IPS-18a (cell line): ENCODE results near the gene F2RL1.

Source experiments
- H3K27ac ChIP-seq: one replicate; pipeline ENCODE4 v1.5.1; 2013; ENCODE audit warnings: low read length
- H3K27me3 ChIP-seq: one replicate; pipeline ENCODE4 v1.6.1; 2013; ENCODE audit warnings: mild to moderate bottlenecking, low read length; ENCODE audit not compliant: control insufficient read depth, insufficient read depth
- H3K36me3 ChIP-seq: one replicate; pipeline ENCODE4 v1.6.1; 2013; ENCODE audit warnings: low read depth, low read length; ENCODE audit not compliant: control insufficient read depth
- H3K4me1 ChIP-seq: one replicate; pipeline ENCODE4 v1.6.1; 2013; ENCODE audit warnings: low read depth, low read length; ENCODE audit not compliant: control insufficient read depth
- H3K4me3 ChIP-seq: one replicate; pipeline ENCODE4 v1.5.1; 2013; ENCODE audit warnings: low read length
- H3K9ac ChIP-seq: one replicate; pipeline ENCODE4 v1.6.1; 2013; ENCODE audit warnings: mild to moderate bottlenecking, low read length, moderate library complexity
- H3K9me3 ChIP-seq: one replicate; pipeline ENCODE4 v1.6.1; 2013; ENCODE audit warnings: low read depth, low read length; ENCODE audit not compliant: control insufficient read depth

Gene F2RL1

GRCh38 chr5:76789991-76790581 lies 28.7 kb upstream of the F2RL1 start:
- no peak overlapping the region for H3K4me3 ChIP-seq
- H3K4me1 ChIP-seq = no peaks in the 10 kb centered on the region
- no peak overlapping the region for H3K27ac ChIP-seq
- H3K27me3 ChIP-seq = no peaks in the 10 kb centered on the region
- no peaks in the 10 kb centered on the region for H3K9me3 ChIP-seq
- H3K36me3 ChIP-seq = no peaks in the 10 kb centered on the region
- no peak overlapping the region for H3K9ac ChIP-seq

GRCh38 chr5:76790632-76791290 lies 28.1 kb upstream of the F2RL1 start:
- H3K27ac ChIP-seq = no peak overlapping the region
- H3K36me3 ChIP-seq = no peaks in the 10 kb centered on the region
- no peaks in the 10 kb centered on the region for H3K4me1 ChIP-seq
- H3K9me3 ChIP-seq = no peaks in the 10 kb centered on the region
- no peak overlapping the region for H3K9ac ChIP-seq
- H3K27me3 ChIP-seq = no peaks in the 10 kb centered on the region
- no peak overlapping the region for H3K4me3 ChIP-seq

- no peak overlapping the region for H3K4me3 ChIP-seq
- no peak overlapping the region for H3K9ac ChIP-seq
- H3K27me3 ChIP-seq = no peaks in the 10 kb centered on the region
- H3K9me3 ChIP-seq = no peaks in the 10 kb centered on the region
- no peaks in the 10 kb centered on the region for H3K36me3 ChIP-seq
- H3K27ac ChIP-seq = no peak overlapping the region
- H3K4me1 ChIP-seq = no peaks in the 10 kb centered on the region
Measured at GRCh38 chr5:76791461-76791860, 27.4 kb upstream of the F2RL1 start.

GRCh38 chr5:76794871-76795270 lies 24.0 kb upstream of the F2RL1 start:
- Histone ChIP-seq H3K27me3 (no peaks in the 10 kb centered on the region), H3K27ac (no peak overlapping the region), H3K9ac (no peak overlapping the region)

GRCh38 chr5:76799588-76799987 lies 19.2 kb upstream of the F2RL1 start:
- Histone ChIP-seq H3K9ac (no peak overlapping the region), H3K4me1 (no peaks in the 10 kb centered on the region), H3K27me3 (no peaks in the 10 kb centered on the region), H3K9me3 (no peaks in the 10 kb centered on the region), H3K4me3 (no peak overlapping the region), H3K27ac (no peak overlapping the region), H3K36me3 (no peaks in the 10 kb centered on the region)

More at GRCh38 chr5:76794871-76795270, 24.0 kb upstream of the F2RL1 start:
- no peaks in the 10 kb centered on the region for H3K9me3 ChIP-seq
- H3K36me3 ChIP-seq = no peaks in the 10 kb centered on the region
- no peak overlapping the region for H3K4me3 ChIP-seq
- H3K4me1 ChIP-seq = no peaks in the 10 kb centered on the region

- Histone ChIP-seq H3K9me3 (no peaks in the 10 kb centered on the region), H3K9ac (no peak overlapping the region), H3K36me3 (no peaks in the 10 kb centered on the region), H3K4me1 (peaks cover 1% of the 10 kb centered on the region), H3K27ac (no peak overlapping the region), H3K4me3 (no peak overlapping the region), H3K27me3 (no peaks in the 10 kb centered on the region)
Measured at GRCh38 chr5:76800579-76800978, 18.3 kb upstream of the F2RL1 start.

- H3K27me3 ChIP-seq = no peaks in the 10 kb centered on the region
- H3K9me3 ChIP-seq = no peaks in the 10 kb centered on the region
- H3K4me1 ChIP-seq = peaks cover 8% of the 10 kb centered on the region
- no peak overlapping the region for H3K27ac ChIP-seq
- no peaks in the 10 kb centered on the region for H3K36me3 ChIP-seq
- no peak overlapping the region for H3K9ac ChIP-seq
- no peak overlapping the region for H3K4me3 ChIP-seq
Measured at GRCh38 chr5:76801159-76801802, 17.5 kb upstream of the F2RL1 start.

GRCh38 chr5:76801803-76802195 lies 17.0 kb upstream of the F2RL1 start:
- H3K9me3 ChIP-seq = no peaks in the 10 kb centered on the region
- no peak overlapping the region for H3K9ac ChIP-seq
- H3K4me3 ChIP-seq = no peak overlapping the region
- no peak overlapping the region for H3K27ac ChIP-seq
- H3K27me3 ChIP-seq = no peaks in the 10 kb centered on the region
- no peaks in the 10 kb centered on the region for H3K36me3 ChIP-seq
- peaks cover 12% of the 10 kb centered on the region for H3K4me1 ChIP-seq

GRCh38 chr5:76804266-76804665 lies 14.6 kb upstream of the F2RL1 start:
- H3K4me1 ChIP-seq = peaks cover 34% of the 10 kb centered on the region
- no peaks in the 10 kb centered on the region for H3K36me3 ChIP-seq
- H3K9ac ChIP-seq = no peak overlapping the region
- H3K27ac ChIP-seq = no peak overlapping the region
- H3K4me3 ChIP-seq = no peak overlapping the region
- no peaks in the 10 kb centered on the region for H3K27me3 ChIP-seq
- H3K9me3 ChIP-seq = no peaks in the 10 kb centered on the region

- H3K27ac ChIP-seq = peak overlapping the region; percentile 80
- H3K9ac ChIP-seq = peak overlapping the region; percentile 5
- H3K4me3 ChIP-seq = peak overlapping the region; percentile 47
- no peaks in the 10 kb centered on the region for H3K36me3 ChIP-seq
- peaks cover 35% of the 10 kb centered on the region for H3K4me1 ChIP-seq
- H3K9me3 ChIP-seq = peaks cover 2% of the 10 kb centered on the region
- H3K27me3 ChIP-seq = no peaks in the 10 kb centered on the region
Measured at GRCh38 chr5:76805821-76806505, 12.9 kb upstream of the F2RL1 start.

- Histone ChIP-seq H3K9ac (peak overlapping the region; percentile 81), H3K4me3 (peak overlapping the region; percentile 65), H3K36me3 (no peaks in the 10 kb centered on the region), H3K27me3 (no peaks in the 10 kb centered on the region), H3K4me1 (peaks cover 35% of the 10 kb centered on the region), H3K9me3 (peaks cover 6% of the 10 kb centered on the region), H3K27ac (peak overlapping the region; percentile 99)
Measured at GRCh38 chr5:76807296-76807695, 11.5 kb upstream of the F2RL1 start.
